NCI-H1092 treated with DMSO at 0.1 percent for 48 hours (cell line): Measurements from ENCODE around the gene BARX1.
"Not testable (repeated sequence)": the region's sequence is repeated elsewhere in the genome, so short reads cannot be mapped to it uniquely, and the experiment has no call there.

Experiments
- DNase-seq: peaks from one replicate; lab custom pipeline; 2025; lab: John Stamatoyannopoulos, UW

The BARX1 gene

GRCh38 chr9:93965830-93966577 is 10.8 kb upstream of the BARX1 start:
- DNase-seq = peak; percentile 27

DNA sequence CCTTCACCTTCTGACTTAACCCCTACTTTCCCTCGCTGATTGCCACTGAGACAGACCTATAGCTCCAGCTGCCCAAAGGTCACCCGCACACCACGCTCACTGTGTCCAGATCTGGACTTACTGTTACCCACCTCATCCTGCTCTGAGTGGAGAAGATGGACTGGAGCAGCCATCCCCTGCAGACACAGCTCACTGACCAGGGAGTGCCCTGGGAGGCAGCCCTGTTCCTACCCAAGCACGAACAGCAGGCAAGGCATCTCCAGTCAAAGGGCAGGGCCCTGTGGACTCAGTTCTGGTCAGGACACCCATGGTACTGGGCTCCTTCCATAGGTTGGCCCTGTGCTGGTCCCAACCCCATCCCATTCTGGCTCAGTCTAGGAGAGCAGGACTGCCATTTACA is 9.5 kb upstream of the BARX1 start:
- DNase-seq = no peak

DNA sequence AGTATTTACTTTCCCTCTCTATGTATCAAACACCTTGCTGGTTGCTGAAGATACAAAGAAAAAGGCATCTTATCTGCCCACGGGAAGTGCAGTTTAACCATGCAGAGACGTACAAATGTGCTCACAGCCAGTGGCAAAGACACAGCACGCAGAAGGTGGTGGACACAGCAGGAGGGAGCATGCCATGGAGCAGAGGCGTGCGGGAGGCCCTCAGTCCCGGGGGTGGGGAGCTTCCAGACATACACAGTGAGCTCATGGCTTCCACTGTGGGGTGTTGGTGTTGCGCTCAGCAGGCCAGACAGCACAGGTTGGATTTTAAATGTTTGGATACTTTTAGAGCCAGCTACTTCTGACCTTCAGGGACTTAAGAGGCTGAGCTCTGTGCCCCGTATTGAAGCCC is 8.8 kb upstream of the BARX1 start:
- DNase-seq = no peak

GRCh38 chr9:93963489-93963888 is 8.3 kb upstream of the BARX1 start:
- DNase-seq = not testable (repeated sequence)

- peak; percentile 86 for DNase-seq
These were observed 7.6 kb upstream of the BARX1 start for GRCh38 chr9:93962561-93963440.

GRCh38 chr9:93962017-93962416 is 6.9 kb upstream of the BARX1 start:
- no peak for DNase-seq

DNA sequence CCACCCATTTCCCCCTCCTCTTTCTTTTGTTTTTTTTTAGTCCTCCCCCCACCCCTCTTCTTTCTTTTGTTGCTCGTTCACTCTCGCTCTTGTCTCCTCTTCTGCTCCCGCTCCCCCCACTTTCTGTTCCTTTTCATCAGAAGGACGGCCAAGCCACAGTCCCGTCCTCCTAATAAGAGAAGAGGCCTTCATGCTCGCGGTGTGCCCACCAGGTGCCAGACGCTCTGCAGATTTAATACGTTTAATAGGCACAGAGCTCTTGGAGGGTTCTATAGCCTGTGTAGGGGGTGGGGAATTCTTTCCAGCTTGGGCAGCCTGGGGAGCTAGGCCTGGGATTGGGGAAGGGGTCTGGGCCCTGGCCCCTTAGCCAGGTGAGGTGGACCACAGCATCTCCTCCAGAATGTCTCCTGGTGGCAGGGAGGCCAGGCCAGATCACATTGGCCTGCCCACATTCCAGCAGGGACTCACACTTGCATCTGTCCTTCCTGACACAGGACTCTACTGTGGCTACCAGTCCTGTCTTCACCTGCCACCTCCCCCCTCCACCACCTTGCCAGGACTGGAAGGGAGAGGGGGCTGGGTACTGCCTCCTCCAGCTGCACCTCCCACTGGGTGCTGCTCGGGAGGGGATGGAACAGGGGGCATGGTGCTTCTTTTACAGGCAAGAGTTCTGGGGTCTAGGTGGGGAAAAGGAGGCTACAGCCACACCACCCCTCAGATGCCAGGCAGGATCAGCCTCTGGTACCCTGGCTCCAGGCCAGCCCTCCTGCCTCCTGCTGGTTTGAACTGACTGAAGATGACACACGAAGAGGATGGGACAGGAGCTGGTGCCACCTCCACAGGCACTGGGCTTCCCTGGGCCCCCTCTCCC is 6.1 kb upstream of the BARX1 start:
- DNase-seq = no peak

DNA sequence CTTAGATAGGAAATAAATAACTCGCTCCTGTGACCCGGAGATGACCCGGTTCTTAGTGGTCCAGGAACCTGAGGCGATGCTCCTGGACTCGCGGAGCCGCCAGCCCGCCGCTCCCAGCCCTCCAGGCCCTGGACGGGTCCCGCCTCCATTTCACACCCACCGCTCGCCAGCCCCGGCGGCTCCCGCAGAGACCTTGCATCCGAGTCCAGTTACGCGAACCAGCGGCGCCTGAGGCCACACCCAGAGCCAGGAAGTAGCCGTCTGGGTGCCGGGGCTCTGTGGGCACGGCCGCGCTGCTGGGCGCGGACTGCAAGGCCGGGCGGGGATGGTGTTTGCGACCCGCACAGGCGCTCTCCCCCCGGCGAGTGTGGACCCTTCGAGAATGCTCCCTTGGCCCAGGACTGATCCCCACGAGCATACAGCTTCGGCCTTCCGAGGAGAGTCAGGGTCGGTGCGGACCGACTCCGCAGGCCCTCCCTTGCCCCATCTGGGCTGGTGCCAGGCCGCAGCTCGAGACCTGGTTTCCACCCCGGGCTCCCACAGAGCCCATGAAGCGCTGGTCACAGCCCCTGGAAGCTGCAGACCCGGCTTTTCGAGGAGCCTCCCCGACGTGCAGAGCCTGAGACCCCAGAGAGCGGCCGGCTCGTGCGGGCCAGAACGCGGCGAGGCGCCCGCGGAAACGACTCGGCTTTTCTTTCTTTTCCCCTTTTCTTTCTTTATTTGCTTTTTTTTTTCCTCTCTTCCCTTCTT is 5.2 kb upstream of the BARX1 start:
- no peak for DNase-seq

DNA sequence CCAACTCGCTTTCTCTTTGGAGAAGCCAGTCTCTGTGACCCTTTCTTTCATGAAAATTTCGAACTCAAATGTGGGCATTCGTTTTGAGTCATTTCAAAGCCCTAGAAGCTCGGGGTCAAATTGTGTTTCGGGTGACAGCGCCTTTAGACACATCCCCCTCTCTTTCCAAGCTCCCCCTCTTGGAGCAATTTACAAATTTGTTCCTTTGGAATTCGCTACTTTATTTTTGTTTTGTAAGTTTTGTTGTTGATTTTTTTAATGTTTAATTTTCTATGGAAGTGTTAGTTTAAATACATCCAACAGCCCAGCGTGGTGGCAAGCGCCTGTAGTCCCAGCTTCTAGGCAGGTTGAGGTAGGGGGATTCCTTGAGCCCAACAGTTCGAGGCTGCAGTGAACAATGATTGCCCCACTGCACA is 4.6 kb upstream of the BARX1 start:
- no peak for DNase-seq

- DNase-seq = no peak
These were observed 3.9 kb upstream of the BARX1 start for GRCh38 chr9:93958819-93959682.

GRCh38 chr9:93958121-93958818 is 3.1 kb upstream of the BARX1 start:
- no peak for DNase-seq

DNA sequence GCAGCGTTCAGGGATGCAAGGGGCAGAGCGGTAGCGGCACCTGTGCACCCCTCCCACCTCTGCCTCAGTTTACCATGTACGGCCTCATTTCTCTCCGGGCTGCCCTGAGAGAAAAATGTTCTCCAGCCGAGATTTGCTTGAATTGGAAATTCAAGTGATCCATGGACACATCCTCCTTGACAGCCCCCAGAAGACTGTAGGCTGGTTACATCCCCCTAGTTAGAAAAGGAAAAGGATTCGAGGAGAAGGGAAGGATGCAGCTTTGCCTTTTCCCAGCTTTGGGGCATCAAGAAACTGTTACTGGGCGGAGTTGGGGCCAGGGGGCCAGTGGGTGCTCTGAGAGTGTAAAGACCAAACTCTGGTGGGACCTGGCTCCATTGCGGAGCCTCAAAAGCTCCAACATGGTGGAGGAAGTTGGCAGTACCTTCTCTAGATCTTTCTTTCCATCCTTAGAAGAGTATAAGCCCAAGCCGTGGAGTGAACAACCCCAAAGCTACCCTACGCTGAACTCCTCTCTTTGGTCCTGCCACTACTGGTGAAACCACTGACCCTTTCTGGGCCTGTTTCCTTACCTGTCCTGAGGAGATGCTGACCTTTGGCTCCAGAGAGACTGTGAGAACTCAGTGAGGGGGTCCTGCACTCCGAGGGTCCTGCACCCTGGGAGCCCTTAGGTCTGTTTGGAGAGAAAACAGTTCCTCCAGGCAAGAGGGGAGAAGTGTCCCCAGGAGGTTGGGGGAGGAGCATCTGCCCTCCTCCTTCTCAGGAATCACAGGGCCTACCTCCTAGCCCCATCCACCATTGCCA is 1.0 kb upstream of the BARX1 start:
- no peak for DNase-seq

- peak; percentile 53 for DNase-seq
These were observed 607 bp downstream of the BARX1 start for GRCh38 chr9:93954434-93955061.

DNA sequence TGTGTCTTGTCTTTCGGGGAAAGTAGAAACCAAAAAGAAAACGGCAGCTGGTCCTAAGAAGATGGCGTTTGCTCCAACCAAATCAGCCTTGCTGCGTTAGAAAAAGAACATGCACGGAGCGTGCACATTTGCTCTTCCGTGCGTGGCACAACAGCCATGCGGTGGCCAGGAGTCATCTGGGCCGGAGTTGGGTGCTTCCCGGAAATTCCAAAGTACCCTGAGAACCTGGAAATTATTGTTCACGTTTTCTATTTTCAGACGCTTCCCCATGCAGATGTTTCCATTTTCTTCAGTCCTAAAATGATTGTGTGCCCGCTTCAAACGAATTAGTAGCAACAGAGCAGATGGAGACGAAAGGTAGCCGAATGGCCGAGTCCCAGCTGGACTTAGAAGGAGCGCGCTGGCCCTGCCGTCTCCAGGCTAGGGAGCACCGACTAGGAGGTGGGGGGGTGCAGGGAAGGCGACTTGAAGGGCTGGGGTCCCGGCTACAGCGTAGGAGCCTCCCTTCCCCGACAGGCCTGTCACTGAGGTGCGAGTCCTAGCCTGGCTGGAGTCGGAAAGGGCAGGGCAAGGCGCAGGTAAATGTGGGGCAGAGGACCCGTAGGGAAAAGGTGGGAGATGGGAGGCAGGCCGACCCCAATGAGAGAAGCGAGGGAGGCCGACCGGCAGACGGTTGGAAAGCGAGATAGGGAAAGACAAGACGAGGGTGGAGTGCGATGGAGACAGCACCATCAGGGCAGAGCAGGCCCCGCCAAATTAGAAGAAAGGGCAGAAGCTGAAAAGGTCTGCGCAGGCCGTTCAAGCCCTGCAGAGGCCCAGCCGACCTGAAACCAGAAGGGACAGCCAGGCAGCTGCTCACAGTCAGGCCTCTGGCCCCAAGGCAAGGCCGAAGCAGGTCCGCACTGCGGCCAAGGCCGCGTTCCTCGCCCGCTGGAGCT is 1.4 kb downstream of the BARX1 start:
- peak; percentile 61 for DNase-seq

DNA sequence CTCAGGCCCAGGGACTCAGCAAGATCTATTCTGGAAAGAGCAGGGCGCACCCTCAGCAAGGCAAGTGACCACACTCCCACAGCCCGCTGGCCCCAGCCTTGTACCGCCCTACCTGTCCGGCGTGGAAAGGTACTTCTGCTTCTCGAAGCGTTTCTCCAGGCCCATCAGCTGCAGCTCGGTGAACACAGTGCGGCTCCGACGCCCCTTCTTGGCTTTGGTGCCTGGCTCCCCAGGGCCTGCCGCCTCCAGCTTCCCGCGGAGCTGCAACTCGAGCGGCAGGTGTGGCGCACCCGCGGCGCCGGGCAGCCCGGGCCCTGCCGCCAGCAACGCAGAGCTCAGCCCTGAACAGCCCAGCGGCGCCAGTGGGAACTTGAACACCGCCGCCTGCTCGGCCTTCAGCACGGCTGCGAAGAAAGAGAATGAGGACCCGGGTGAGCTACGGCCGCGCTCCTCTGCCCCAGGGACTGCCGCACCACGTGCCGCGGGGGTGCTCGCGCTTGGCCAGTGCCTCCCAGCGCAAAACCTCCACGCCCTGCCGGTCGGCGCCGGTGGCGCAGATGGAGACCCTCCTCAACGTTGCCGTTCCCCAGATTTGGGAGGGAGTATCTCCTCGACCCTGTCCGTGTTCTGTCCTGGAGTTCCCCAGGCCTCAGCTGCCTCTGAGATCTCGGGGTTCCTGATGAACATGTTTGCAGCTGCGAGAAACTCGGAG is 2.2 kb downstream of the BARX1 start:
- DNase-seq = peak; percentile 46

DNA sequence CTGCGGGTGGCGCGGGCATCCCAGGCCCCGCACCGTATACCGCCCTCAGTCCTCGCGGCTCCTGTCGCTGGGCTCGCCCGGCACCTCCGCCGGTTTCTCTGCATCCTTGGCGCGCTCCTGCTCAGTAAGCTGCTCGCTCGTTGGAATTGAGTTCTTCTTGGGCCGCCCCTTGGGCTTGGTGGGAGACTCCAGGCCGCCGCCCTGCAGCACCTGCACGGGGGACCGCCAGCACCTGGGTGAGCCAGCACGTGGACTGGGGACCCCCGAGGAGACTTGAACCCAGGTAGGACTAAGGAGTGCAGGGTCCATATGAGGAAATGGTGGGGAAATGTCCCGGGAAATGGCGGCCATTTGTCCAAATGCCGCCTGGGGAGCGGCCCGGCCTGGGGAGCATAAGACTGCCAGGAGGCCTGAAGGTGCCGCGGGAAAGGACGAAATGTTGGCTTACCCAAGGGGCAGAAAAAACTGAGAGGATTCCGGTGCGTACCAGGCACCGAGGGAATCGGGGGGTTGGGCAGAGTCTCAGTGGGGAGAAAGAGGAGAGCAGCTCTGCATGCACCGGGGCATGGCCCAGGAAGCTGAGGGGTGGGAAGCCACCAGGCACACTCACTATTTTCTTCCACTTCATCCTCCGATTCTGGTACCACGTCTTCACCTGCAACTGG is 2.9 kb downstream of the BARX1 start:
- DNase-seq = no peak
